ENCODE measurements around the gene GFOD2. TPM values are rescaled to one million over a fixed set of nuclear protein-coding genes. Genes with fewer than 3 reads are reported as not detected.

Gene GFOD2
- total and polyA plus RNA-seq, 2 donors (not counting 3 experiments of a cell fraction or from before 2014, with no cell fraction given), result 38.1 to 47.5 TPM

- FAIRE-seq (no peak), DNase-seq (ENCODE audit: low read depth, low spot score) (no peak)
- H3K27me3 ChIP-seq (ENCODE audit: control insufficient read depth in 2 of 2, insufficient read depth in 2 of 2, low read length in 2 of 2), result no peaks in the 10 kb centered on the region
- peaks cover 23% of the 10 kb centered on the region for H3K4me1 ChIP-seq (ENCODE audit: control insufficient read depth, extremely low read depth, insufficient read depth, low read length)
- no peak overlapping the region for H3K4me3 ChIP-seq (replicated peaks in 1 of 3; ENCODE audit: insufficient read depth in 1 of 3, low read depth in 1 of 3, low read length in 3 of 3)
- no peak overlapping the region for H3K4me2 ChIP-seq (ENCODE audit: insufficient read depth, low read length)
- dilution Hi-C loops (cut with MboI; ENCODE audit: extremely low pct_ligation_motif_present, low sequenced_read_pairs) (no loop called here), intact Hi-C loops (cut with micrococcal nuclease) (no loop called here)
- H2AFZ ChIP-seq (ENCODE audit: low read depth, low read length), result no peak overlapping the region
- POLR2A ChIA-PET, result no interaction called here
- no TSS peak for BruUV-seq (replicated peaks)
- CTCF ChIA-PET, result interaction anchor here (0.6 to 1.2 kb wide), 2 partner anchors 43 to 48 kb away, joined by 3 to 5 read pairs; no protein-coding TSS in a partner anchor
- peaks cover 8% of the 10 kb centered on the region for H4K20me1 ChIP-seq (replicated peaks; ENCODE audit: control insufficient read depth, extremely low read depth, insufficient read depth, low read length)
- no peaks in the 10 kb centered on the region for H3K9me1 ChIP-seq (replicated peaks; ENCODE audit: control insufficient read depth, extremely low read depth, insufficient read depth, low read length)
- H3K9me3 ChIP-seq (replicated peaks; ENCODE audit: control insufficient read depth, insufficient read depth, low read length), result no peaks in the 10 kb centered on the region
- H3K9ac ChIP-seq (replicated peaks; ENCODE audit: extremely low read depth, insufficient read depth, low read length), result no peak overlapping the region
- peaks cover 70% of the 10 kb centered on the region for H3K79me2 ChIP-seq (ENCODE audit: control insufficient read depth, insufficient read depth, low read length)
- peaks cover 0 to 2% of the 10 kb centered on the region in 2 experiments for H3K36me3 ChIP-seq (ENCODE audit: control insufficient read depth in 2 of 2, extremely low read depth in 1 of 2, insufficient read depth in 2 of 2, low read length in 2 of 2)
- TF ChIP-seq EZH2 (IDR thresholded peaks at IDR 0.05; ENCODE audit: borderline replicate concordance, low read depth, low read length, severe bottlenecking) (no peak), MYC (IDR thresholded peaks at IDR 0.05; ENCODE audit: low read depth, low read length) (no peak), POLR2AphosphoS5 (IDR thresholded peaks at IDR 0.05; ENCODE audit: insufficient read depth, low read depth, low read length) (no peak), FOS (IDR thresholded peaks at IDR 0.05; ENCODE audit: borderline replicate concordance, insufficient read depth, low read length) (no peak), POLR2A (IDR thresholded peaks at IDR 0.05; ENCODE audit: low read depth, low read length) (no peak), GATA2 (IDR thresholded peaks at IDR 0.05; ENCODE audit: insufficient read depth, insufficient read length, low read depth, low read length) (no peak), JUN (IDR thresholded peaks at IDR 0.05; ENCODE audit: borderline replicate concordance, insufficient read depth, insufficient read length, low read depth) (no peak), MAX (IDR thresholded peaks at IDR 0.05; ENCODE audit: insufficient read depth, insufficient read length) (no peak)
- TF ChIP-seq, protein P1, sequence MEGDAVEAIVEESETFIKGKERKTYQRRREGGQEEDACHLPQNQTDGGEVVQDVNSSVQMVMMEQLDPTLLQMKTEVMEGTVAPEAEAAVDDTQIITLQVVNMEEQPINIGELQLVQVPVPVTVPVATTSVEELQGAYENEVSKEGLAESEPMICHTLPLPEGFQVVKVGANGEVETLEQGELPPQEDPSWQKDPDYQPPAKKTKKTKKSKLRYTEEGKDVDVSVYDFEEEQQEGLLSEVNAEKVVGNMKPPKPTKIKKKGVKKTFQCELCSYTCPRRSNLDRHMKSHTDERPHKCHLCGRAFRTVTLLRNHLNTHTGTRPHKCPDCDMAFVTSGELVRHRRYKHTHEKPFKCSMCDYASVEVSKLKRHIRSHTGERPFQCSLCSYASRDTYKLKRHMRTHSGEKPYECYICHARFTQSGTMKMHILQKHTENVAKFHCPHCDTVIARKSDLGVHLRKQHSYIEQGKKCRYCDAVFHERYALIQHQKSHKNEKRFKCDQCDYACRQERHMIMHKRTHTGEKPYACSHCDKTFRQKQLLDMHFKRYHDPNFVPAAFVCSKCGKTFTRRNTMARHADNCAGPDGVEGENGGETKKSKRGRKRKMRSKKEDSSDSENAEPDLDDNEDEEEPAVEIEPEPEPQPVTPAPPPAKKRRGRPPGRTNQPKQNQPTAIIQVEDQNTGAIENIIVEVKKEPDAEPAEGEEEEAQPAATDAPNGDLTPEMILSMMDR (IDR thresholded peaks at IDR 0.05; ENCODE audit: extremely low read depth in 1 of 2, insufficient read depth in 1 of 2, low read depth in 1 of 2, low read length in 2 of 2), result no peak
- H3K27ac ChIP-seq (ENCODE audit: insufficient read depth, low read depth, low read length), result no peak overlapping the region
These were observed 3.0 kb downstream of the GFOD2 start for GRCh38 chr16:67716097-67716496.
